NCI-H2227 treated with DMSO at 0.1 percent for 48 hours (cell line): ENCODE measurements around the gene HORMAD2.
"Not testable (repeated sequence)": the region's sequence is repeated elsewhere in the genome, so short reads cannot be mapped to it uniquely, and the experiment has no call there.

Experiments used
- DNase-seq: peaks from one replicate; lab custom pipeline; 2025; lab: John Stamatoyannopoulos, UW

HORMAD2 gene

GRCh38 chr22:30211124-30211820, 131.0 kb downstream of the HORMAD2 start:
- no peak for DNase-seq

GRCh38 chr22:30212363-30212995, 132.2 kb downstream of the HORMAD2 start:
- no peak for DNase-seq

- DNase-seq, result no peak
Measured at GRCh38 chr22:30212996-30213441, 132.8 kb downstream of the HORMAD2 start.

DNA sequence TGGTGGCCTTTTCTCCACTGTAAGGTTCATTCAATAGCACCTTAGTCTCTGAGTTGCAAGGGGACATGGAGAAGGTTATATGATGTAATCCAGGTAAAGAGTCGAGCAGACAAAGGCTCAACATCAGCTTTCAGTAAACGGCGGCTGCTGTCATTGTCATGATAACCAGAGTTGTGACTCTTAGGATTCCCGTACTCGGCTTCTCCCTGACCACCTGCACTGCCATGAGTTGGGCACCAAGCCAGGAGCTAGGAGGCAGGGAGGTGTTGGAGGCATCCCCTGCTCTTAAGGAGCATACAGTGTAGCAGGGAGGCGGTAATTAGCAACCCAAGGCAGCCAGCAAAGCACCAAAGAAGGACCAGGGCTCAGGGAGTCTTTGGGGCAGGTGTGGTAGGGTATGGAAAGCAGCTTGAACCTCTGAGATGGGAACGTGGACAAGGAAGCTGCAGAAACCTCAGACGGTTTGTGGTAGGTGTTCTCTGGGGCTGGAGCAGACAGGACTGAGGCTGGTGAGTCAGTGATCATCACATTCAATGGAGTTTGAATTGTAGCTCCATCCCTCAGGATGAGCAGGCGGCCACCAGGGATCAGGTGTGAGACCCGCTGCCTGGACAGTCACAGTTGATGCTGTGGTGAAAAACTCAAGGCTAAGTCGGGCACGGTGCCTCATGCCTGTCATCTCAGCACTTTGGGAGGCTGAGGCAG, 134.6 kb downstream of the HORMAD2 start:
- DNase-seq, result no peak

GRCh38 chr22:30216272-30216671, 136.0 kb downstream of the HORMAD2 start:
- not testable (repeated sequence) for DNase-seq

GRCh38 chr22:30216710-30217109, 136.4 kb downstream of the HORMAD2 start:
- DNase-seq, result no peak

GRCh38 chr22:30217698-30218560, 137.7 kb downstream of the HORMAD2 start:
- DNase-seq, result no peak

DNA sequence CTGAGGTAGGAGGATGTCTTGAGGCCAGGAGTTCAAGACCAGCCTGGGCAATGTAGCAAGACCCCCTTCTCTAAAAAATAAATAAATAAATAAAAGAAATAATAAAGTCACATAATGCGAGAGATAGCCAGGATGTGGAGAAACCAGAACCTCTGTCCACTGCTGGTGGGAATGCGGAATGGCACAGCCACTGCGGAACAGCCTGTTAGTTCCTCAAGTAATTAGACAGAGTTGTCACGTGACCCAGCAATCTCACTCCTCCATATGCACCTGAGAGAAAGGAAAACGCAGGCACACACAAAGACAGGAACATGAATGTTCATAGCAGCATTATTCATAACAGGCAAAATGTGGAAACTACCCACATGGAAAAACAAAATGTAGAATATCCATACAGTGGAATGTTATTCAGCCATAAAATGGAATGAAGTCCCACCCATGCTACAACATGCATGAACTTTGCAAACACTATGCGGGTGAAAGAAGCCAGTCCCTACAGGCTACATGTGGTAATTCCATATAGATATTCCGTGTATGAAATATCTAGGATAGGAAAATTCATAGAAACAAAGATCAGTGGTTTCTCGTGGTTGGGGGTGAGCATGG, 138.9 kb downstream of the HORMAD2 start:
- DNase-seq, result no peak

DNA sequence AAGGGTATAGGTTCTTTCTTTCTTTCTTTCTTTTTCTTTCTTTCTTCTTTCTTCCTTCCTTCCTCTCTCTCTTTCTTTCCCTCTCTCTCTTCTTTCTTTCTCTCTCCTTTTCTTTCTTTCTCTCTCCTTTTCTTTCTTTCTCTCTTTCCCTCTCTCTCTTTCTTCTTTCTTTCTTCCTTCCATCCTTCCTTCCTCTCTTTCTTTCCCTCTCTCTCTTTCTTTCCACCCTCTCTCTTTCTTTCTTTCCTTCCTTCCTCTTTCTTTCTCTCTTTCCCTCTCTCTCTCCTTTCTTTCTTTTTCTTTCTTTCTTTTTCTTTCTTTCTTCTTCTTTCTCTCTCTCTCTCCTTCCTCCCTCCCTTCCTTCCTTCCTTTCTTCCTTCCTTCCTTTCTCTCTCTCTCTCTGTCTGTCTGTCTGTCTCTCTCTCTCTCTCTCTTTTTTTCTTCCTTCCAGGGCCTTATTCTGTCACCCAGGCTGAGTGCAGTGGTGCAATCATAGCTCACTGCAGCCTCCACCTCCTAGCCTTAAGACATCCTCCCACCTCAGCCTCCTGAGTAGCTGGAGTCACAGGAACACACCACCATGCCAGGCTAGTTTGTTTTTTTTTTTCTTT, 139.5 kb downstream of the HORMAD2 start:
- DNase-seq, result no peak

DNA sequence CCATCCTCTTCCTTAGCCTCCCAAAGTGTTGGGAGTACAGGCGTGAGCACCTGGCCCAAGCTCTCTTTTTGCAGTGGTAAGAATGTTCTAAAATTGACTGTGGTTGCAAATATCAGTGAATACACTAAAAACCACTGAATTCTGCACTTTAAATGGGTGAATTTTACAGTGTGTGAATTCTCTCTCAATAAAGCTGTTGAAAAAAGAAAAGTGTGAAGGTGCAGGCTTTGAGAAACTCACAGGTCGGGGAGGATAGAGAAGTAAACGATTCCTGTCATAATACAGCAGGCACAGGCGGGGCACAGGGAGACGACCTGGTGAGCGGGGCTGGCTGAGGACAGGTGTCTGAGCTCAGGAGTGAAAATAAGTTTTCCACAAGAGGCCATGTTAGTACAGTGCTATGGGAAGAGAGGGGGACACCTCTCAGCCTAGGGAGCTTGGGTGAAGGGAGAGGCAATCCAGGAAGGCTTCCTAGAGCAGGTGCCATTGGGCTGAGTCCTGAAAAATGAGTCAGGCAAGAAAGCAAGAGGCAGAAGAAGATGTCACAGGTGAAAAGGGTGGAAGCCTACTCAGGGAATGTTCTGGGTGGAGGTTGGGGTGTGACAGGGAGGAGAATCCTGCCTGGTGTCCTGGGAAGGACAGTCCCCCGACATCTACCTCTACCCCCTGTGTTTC, 140.2 kb downstream of the HORMAD2 start:
- no peak for DNase-seq

GRCh38 chr22:30221121-30221992, 141.1 kb downstream of the HORMAD2 start:
- DNase-seq, result no peak

- DNase-seq, result no peak
Measured at GRCh38 chr22:30222321-30222720, 142.1 kb downstream of the HORMAD2 start.

- no peak for DNase-seq
Measured at GRCh38 chr22:30223303-30223702, 143.0 kb downstream of the HORMAD2 start.

- no peak for DNase-seq
Measured at GRCh38 chr22:30224161-30224857, 144.0 kb downstream of the HORMAD2 start.

- DNase-seq, result no peak
Measured at GRCh38 chr22:30225220-30225927, 145.1 kb downstream of the HORMAD2 start.

DNA sequence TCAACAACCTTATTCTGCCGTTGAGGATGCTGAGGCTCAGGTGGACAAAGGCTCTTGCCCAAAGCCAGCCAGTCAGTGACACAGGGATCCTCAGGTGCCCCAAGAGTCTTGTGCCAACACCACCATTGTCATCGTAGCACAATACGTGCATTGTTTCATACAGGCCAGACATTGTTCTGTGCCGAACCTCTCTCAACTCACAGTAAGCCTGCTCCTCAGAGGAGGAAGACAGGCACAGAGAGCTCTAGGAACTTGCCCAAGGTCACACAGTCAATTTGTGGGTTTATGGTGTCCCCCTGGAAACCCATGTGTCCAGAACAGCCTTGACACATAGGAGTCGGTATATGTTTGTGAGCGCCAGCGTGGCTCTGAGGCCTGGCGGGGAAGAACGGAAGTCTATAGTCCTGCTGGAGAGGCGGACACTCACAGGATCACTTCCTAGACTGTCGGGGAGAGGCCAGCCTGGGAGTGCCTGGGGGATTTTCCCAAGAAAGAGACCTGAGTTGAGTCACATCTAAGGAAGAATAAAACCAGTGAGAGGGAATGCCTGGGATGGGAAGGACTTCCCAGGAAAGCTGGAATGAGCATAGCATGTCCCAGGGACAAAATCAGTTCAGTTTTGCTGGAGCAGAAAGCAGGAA, 146.0 kb downstream of the HORMAD2 start:
- no peak for DNase-seq
